HG02610 (cell line): ENCODE results near the gene HOXA11.

Source experiments
- ATAC-seq: cut with Tn5 transposase; IDR thresholded peaks from one replicate; pipeline ENCODE4 v1.9.1; 2021; ENCODE audit warnings: mild to moderate bottlenecking, moderate library complexity; ENCODE audit not compliant: unreplicated experiment

HOXA11 gene

DNA sequence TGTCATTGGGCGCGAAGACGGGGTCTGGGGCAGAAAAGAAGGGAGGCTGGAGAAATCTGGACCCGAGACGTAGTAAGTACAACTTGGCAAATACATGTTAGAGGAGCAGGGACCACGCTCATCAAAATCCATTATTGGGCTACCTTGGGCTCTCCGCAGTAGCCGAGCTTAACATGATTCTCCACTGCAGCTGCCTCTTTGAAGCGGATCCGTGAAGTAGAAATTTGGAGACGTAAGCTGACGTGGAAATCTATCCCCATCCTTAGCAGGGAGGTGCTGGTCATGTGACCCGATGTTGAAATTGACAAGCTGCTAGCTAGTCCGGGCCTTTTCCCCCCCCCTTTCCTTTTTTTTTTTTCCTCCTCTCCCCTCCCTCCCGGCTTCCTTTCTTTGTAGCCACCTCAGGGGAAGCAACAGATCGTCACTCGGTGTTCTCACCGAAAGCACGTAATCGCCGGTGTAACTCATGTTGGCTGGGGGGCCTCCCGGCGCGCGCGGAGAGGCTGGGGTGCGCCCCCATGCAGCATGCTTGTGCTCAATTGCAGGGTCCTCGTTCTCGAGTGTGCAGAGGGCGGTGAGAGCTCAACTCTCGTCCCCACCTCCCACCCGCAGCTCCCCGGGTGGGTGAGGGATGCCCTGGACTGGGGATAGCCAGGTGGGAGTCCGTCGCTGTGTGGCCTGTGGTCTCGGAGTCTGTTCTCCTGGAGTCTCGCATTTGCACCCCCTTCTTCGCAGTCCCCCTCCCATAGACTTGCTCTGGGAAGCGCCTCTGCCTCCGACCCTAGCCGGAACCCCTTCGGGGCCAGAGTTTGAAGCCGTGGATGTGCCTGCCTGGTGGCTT, at the start of gene HOXA11:
Gene HOXA11 (minus strand): TSS at position 220 of the 841 bp plus-strand sequence. CDS start 88 bp downstream, at position 132.
- ATAC-seq, result no peak

DNA sequence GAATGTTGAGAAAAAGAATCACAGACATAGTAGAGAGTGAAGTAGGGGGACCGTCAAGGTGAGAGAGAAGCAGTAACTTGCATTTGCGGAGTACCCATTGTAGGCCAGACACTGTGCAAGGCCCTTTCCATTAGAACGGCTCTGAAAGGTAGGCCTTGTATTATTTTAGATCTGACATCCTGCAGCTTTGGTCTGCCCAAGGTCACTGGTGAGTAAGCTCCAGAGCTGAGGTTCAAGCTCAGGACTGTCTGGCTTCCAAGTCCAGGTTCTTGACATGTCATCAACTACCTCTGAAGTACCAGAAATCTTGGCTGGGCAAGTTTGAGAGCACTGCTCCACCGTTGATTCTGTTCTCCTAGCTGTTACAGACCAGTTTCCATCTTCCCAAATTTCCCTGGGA, 44.4 kb upstream of the HOXA11 start:
- no peak for ATAC-seq

DNA sequence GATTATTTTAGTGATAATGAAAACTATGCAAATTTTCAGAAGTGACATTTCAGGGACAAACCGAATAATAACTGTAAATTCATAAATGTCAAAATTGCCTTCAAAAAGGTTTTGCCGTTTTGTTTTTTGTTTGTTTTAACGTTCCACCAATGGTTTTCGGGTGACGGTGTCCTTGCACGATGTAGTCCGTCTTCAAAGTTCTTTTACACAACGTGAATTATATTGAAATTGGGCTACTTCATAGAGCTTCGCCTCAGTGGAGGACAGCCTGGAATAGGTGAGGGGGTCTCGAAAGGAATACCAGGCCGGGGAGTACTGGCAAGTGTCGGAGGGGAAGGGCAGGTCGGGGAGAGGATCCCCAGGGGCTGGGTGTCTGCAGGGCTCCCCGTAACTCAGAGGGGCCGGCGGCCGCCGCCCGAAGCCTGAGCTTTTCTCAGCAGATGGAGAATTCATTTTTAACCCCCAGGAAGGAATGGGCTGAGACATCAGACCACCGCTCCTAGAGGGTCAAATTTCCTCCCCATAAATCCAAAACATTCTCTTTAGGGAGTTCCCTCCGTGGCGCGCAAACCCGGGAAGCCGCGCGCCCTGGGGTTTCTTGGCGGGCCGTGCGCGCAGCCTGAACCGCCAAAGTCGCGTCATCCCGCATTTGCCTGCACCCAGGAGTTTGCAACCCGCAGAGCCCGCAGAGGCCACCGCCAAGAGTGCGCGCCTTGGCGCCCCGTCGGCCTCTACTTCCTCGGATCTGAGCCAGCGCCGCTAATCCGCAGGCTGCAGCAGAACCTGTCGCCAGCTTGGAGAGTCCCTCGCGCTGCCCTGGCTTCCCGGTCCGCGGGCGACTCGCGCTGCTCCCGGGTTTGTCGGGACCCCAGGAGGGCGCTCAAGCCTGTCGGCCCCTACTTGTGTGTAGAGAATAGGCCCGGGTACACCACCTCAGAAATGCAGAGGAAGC, 40.2 kb upstream of the HOXA11 start:
- no peak for ATAC-seq

DNA sequence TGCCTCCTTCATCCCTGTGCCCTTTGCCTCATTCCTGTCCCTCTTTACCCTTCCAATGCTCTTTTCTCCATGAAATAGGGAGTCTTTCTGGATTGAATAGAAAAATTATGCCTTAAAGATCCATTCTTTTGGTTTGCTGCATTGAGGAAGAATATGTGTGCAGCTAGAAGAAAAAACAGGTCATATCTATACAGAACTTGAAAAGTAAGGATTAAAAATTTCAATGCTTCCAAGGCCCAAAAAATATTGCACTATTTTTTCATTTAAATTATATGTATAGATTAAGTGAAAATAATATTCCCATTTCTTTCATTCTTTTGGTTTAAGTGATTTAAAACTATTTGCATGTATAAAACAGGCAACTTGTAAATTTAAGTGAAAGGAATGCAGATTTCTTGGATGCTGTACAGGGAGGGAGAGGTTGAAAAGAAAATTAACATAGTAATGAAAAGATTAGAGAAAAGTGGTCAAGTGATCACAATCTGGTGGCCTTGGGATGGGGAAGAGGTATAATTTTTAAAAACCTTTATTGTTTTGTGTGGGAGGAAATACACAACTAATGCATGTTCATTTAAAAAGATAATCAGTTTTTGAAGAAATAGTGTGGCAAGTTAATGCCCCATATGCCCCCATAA, 39.0 kb upstream of the HOXA11 start:
- ATAC-seq, result no peak

DNA sequence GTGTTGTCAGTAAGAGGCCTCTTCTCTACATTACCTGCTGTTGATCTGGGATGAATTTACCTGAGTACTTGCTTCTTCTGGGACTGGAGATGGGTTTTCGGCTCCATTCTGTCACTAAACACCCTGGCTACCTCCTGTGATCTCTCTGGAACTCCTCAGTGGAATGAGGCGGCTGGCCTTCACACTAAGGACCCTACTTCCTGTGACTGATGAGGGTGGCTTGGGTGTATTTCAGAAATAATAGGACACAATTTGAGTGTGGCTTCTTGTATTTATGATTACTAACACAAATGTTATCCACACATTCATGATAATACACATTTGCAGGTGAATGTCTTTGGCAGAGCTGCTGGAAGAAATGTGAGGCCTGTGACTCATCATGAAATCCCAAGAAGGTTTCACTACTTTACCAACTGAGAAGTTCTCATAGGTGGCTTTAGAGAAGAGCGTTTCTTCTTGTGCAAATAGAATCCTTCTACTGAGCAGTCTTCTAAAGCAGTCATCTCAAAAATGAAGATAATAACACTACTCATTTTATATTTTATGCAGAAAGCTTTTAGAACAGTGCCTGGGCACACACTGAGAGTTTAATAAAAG, 36.3 kb upstream of the HOXA11 start:
- peak; percentile 45 for ATAC-seq

DNA sequence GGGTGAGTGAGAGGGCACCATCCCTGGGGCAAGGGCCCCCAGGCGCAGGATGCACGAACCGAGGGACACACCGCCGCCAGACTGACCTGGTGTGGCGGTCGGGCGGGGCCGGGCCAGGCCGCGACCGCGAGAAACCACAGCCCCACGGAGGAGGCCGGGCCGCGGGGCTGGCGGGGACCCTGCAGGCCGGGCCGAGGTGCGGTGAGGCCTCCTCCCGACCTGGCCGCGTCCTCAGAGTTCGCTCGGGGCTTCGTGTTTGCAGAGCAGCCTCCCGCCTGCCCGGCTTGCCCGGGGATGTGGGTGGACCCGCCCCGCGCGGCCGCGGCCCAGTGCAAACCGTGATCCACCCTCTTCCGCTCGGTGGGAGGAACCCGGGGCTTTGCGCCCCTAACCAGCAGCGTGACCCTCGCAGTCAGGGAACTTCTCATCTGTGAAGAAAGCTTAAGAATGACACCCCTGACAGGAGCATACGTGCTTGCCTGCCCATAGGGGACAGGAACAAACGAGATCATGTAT, 35.5 kb upstream of the HOXA11 start:
- ATAC-seq, result no peak

DNA sequence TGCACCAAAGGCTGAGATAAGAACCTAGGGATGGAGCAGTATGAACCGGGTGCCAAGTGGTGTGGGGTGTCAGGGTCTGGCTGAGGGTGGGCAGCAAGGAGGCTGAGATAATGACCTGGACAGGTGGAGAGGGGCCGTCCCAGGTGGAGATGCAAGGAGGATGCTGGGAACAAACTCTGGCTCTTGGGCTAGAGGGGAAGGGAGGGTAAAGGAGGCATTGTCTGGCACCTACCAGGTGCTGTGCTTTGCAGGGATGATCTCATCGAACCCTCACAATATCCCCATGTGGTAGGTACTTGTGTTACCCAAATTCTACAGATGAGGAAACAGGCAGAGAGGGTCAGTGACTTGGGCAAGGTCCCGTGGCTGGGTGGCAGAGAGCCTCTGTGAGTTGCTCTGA, 34.8 kb upstream of the HOXA11 start:
- ATAC-seq, result no peak

DNA sequence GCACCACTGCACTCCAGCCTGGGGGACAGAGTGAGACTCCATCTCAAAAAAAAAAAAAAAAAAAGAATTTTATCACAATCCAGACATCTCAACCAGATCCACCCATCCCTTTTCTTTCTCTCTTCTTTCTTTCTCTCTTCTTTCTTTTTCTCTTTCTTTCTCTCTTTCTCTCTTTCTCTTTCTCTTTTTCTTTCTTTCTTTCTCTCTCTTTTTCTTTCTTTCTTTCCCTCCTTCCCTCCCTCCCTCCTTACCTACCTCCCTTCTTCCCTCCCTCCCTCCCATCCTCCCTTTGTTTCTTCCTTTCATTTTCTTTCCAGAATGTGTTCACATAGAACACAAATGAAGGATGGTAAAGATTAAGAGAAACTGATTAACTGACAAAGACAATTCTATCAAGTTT, 32.9 kb upstream of the HOXA11 start:
- ATAC-seq, result no peak

DNA sequence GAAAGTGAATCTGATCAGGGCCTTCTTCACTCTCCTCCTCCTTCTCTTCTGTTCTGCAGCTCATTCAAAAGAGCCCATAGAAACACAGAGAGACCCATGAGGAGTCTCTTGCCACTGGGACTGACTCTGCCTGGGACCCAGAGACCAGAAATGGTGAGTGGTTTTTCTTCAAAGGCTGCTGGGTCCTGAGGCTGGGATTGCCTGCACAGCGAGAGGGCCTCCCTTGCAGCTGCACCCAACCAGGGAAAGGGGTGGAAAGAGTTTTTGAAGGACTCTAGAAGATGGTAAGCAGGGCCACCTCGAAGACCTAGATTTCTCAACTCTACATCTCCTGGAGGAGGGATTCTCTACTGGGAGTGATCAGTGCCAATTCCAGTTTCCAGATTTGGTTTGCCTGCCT, 30.3 kb upstream of the HOXA11 start:
- no peak for ATAC-seq

DNA sequence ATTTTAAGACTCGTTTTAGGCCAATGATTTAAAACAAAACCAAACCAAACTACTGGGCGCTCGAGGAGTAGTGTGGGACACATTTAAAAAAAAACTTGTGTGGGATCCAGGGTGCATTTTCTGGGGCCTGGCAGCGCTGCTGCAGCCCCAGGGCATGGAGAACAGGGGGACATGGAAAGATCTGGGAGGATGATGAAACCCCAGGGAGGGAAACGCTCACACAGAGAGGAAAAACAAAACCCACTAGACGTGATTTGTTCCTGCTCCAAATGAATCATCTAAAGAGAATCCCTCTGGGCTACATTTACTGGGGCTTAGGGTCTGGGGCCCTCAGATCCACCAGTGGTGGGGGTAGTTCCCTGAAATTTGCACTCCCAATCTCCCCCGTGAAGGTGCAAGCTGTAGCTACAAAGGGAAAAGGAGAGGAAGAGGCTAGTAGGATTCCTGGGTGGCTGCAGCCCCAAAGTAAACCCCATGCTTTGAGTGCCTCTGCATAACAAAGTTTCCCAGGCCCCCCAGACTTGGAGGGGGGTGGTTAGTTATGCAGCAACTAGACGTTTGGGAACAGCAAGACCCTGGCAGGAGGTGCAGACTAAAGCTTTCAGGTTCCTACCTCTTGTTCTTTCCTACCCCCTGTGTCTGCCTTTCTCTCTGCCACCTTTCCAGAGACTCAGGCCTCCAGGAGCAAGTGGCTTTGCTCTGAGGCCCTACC, 29.4 kb upstream of the HOXA11 start:
- no peak for ATAC-seq

DNA sequence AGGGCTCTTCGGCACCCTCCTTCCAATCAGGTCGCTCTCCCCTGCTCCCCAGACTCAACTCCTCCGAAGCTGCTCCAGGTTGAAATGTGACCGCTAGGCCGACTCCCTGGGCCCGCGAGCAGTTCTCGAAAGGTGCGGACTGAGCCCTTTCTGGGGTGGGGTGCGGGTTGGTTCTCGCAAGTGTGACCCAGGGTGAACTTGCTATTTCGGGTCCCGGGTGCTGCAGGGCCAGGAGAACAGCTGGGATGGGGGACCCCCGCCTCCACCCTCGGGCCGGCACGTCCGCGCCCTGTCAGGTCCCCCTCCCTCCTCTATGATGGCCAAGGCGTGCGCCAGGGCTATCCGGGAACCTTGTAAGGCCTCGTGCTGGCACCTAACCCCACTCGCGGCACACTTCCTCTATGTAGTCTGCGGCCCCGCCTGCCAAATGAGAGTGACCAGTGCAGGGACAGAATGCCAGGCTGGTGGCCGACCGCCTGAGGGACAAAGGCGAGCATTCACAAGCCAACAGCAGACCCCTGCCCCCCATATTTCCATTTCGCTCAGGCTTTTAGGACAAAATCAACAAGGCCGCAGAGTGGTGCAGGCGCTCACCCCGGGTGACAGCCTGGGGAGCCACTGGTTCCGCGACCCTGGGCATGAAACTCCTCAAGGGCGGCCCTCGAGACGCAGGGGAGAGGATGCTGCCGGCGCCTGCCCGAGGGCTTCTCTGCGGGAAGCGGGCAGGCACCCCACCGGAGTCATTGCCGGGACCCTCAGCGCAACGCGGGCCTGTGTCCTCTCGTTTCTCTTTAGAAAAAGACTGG, 28.6 kb upstream of the HOXA11 start:
- no peak for ATAC-seq

DNA sequence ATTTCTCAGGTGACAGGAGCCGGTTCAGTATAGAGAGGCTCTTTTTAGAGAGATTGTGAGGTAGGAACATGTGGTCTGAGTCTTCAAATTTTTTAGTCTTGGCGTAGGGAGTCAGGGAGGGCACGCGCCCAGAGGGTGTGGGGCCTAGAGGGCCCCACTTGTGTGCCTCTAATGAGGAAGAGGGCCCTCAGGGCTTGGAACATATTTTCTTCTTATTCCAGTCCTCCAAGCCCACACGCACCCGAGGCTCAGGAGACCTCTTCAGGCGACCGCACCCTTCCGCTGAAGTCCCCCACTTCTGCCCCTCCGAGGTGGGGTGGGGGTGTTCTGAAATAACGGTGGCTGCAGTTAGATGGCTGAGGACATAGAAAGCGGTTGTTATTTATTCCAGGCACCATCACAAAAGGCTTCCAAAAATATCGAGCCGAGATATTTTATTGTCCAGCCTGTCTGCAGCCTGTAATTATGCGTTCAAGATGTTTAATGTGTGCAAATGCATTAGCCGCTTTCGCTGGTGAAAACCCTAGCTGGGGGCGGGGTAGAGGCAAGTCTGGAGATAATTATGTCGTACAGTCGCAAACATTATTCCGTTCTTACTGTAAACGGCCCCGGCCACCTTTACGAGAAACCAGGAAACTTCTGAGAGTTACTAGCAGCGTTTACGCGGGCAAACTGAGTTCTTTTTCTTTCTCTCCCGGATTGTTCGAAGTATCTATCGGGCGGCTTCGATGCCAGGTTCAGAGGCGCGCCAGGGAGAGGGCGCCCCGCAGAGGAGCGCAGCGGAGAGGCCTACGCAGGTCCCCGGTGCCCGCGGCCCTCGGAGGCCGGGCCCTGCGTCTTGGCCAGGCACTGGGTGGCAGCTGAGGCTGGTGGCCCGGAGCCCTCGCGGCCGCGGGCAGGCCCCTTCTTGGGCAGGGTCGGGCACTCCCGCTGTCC, 27.7 kb upstream of the HOXA11 start:
- no peak for ATAC-seq

DNA sequence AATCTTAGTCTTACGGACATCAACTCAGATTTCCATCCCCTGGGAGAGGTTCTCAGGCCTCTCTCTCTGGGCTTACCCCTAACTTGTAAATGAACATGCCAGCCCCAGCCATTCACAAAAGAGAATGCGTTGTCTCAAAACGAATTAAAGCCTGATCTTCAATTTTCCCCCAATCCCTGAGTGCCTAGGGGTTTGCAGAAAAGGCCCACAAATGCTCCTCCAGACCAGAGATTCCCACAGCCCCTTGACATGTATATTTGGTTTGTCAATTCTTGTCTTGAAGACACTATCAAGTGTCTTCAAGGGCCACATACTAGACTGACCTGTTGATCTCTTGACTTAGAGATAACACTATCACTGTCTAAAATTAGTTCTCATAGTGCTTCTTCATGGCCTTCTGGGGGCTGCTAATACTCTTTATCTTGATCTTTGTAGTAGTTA, 26.8 kb upstream of the HOXA11 start:
- no peak for ATAC-seq

DNA sequence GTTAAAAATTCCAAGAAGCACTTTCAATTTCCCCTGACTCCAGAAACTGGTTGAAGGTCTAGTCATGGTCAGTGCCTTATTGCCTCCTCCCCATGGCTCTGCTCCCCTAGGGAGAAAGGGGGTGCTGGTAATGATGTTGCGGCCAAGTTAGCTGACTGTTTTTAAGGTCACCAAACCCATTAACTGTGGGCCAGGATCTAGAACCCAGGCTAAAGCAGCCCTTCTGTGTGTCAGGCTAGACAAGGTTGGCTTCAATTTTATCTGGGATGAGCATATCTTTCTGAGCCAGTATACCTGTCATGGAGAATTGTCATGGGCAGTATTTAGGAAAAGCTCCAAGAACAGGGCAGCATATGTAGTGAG, 26.0 kb upstream of the HOXA11 start:
- no peak for ATAC-seq

DNA sequence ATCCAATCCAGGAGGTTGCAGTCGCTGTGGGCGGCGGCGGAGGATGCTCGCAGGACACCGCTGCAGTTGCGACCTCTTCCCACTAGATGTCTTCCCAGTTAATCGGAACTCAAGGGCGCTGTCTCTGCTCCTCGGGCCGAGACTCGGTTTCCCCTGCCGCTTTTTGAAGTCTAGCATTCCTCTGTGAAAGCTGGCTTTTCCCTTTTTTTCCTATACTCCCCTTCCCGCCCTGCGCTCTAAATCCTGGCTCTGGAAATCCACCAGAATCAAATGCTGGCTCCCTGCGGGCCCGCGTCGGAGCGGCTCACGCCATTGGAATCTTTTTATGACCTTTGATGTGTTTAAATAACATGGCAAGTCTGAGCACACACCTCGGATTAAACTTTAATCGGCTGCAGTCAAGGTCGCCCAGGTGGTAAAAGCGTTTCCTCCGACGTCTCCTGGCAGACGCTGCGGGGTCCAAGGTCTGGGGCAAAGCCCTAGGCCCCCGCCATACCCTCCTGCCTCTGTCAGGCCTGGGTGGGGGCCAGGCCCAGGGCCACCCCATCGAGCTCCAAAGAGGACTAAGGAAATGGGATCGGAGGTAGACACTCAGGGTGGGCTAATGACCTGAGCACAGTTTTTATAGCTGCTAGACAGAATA, 25.5 kb upstream of the HOXA11 start:
- no peak for ATAC-seq

DNA sequence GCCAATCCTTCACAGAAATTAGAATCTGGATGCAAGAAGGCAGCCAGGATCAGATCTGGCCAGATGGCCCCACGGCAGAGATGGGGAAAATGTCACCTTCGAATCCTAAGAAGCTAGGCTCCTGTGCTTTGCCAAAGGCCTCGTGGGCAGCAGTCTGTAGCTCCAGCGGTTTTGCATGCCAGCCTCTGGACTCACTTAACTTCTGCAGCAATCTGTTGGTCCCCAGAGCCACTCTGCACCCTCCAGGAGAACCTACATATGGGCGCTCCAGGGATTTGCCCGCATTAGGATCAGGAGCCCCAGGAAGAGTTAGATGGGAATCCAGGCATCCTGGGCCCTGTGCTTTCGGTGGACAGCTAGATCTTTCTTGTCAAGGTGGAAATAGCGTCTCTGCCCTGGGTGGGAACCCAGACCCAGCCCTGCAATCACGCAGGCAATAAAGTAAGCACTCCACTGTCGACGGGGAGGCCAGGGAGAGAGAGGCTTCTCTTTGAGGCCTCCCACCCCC, 25.0 kb upstream of the HOXA11 start:
- no peak for ATAC-seq

DNA sequence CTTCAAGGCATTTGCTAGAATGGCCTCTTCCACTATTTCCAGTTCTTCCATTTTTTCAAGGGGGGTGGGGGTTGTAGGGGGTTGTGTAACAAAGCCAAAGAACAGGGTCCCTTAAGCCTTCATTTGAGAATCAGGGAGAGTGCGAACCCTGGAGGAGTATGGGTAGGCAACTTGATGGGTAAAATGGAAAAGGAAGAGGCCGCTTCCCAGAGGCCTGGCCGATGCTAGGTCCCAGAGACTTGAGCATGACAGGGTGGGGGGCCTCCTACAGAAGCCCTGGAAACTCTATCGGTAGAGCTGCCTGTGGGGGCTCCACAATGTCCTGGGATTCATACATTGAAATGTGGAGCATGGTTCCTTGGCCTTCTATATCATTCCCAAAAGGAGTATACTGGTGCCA, 24.0 kb upstream of the HOXA11 start:
- no peak for ATAC-seq
